Kidney (tissue), 14 donors: ENCODE data around the gene STX17. TPM values are rescaled to one million over a fixed set of nuclear protein-coding genes. Genes with fewer than 3 reads are reported as not detected.

Experiments
- DNase-seq, 5 donors: peaks; one replicate each; pipeline ENCODE4 v3.0.0-alpha.2; 2013 to 2020
- FAIRE-seq: peaks from 2 replicates; lab custom pipeline; 2012; peaks lifted over from hg19 to GRCh38; lab: Jason Lieb, UNC
- H3K27ac ChIP-seq, 2 donors: one replicate each; pipeline ENCODE4 v1.7.0; 2013; ENCODE audit warnings: low read depth in 2 of 2, low read length in 2 of 2, inconsistent platforms in 1 of 2
- H3K27me3 ChIP-seq: one replicate; pipeline ENCODE4 v1.7.1; 2013; ENCODE audit warnings: low read length, inconsistent platforms; ENCODE audit not compliant: control insufficient read depth, insufficient read depth
- H3K36me3 ChIP-seq, 3 donors: one replicate each; pipeline versions ENCODE4 v1.7.0 to v1.7.1; 2013; ENCODE audit warnings: low read length in 3 of 3, control low read depth in 1 of 3, inconsistent platforms in 1 of 3; ENCODE audit not compliant: insufficient read depth in 3 of 3, control insufficient read depth in 2 of 3
- H3K4me1 ChIP-seq, 3 donors: one replicate each; pipeline versions ENCODE4 v1.7.0 to v1.7.1; 2013; ENCODE audit warnings: low read length in 3 of 3, inconsistent platforms in 1 of 3, low read depth in 1 of 3; ENCODE audit not compliant: control insufficient read depth in 2 of 3, insufficient read depth in 2 of 3
- H3K4me3 ChIP-seq, 3 donors: one replicate each; pipeline versions ENCODE4 v1.7.0 to v1.8.1; 2013; ENCODE audit warnings: low read length in 3 of 3, control low read depth in 1 of 3, inconsistent platforms in 1 of 3
- H3K9ac ChIP-seq, 3 donors: one replicate each; pipeline versions ENCODE4 v1.7.0 to v1.7.1; 2013; ENCODE audit warnings: low read length in 3 of 3, control low read depth in 1 of 3, inconsistent platforms in 1 of 3
- H3K9me3 ChIP-seq, 3 donors: one replicate each; pipeline versions ENCODE4 v1.7.0 to v1.7.1; 2013; ENCODE audit warnings: low read length in 3 of 3, control low read depth in 1 of 3, inconsistent platforms in 1 of 3; ENCODE audit not compliant: control insufficient read depth in 2 of 3, insufficient read depth in 1 of 3
- CTCF ChIP-seq: IDR thresholded peaks from 3 replicates; pipeline ENCODE4 v1.5.1; 2012; ENCODE audit warnings: mild to moderate bottlenecking, moderate library complexity, borderline replicate concordance; ENCODE audit not compliant: insufficient read depth; ENCODE audit errors: extremely low read depth
- intact Hi-C: fragments of 100-400 bp; cut with DNase I; formaldehyde crosslinking; loops from one replicate; pipeline ENCODE4 v1.11.1; 2022
- polyA plus RNA-seq: library from polyadenylated mRNA; stranded (reverse); fragments of 350-450 nt; fragmentation: Illumina TruSeq; extraction: RNeasy Lipid Tissue Mini Kit (QIAGEN cat#74804); gene quantifications from one replicate; pipeline ENCODE4 v1.2.3, GENCODE V29; 2014; ENCODE audit warnings: low read depth, low replicate concordance; ENCODE audit not compliant: insufficient read depth
- total RNA-seq: library from RNA; stranded (reverse); fragmentation: NEBNext Ultra II Directional; extraction: Animal tissue kit (Norgen Biotek cat#: 25700); gene quantifications from one replicate; pipeline ENCODE4 v1.2.1, GENCODE V29; 2021
- donor health status: control.
- donor health status: control.
- donor health status: control.
- donor health status: control.
- donor health status: control.
- donor health status: DM: yes; HTN: yes; CAD: no.
- donor health status: Normal renal cell carcinoma (clear cell type).

STX17 gene
- total and polyA plus RNA-seq, 2 donors from 2014 or later: 5.2 to 39.7 TPM

- intact Hi-C loops: no loop called here
- Histone ChIP-seq H3K9ac (no peak overlapping the region), H3K4me3 (no peak overlapping the region), H3K27ac (no peak overlapping the region), H3K27me3 (no peaks in the 10 kb centered on the region), H3K9me3 (no peaks in the 10 kb centered on the region), H3K36me3 (no peaks in the 10 kb centered on the region), H3K4me1 (no peaks in the 10 kb centered on the region)
- FAIRE-seq (no peak), DNase-seq (no peak)
- TF ChIP-seq CTCF: no peak
Observed at GRCh38 chr9:99870126-99870525, 36.3 kb upstream of the STX17 start.

DNA sequence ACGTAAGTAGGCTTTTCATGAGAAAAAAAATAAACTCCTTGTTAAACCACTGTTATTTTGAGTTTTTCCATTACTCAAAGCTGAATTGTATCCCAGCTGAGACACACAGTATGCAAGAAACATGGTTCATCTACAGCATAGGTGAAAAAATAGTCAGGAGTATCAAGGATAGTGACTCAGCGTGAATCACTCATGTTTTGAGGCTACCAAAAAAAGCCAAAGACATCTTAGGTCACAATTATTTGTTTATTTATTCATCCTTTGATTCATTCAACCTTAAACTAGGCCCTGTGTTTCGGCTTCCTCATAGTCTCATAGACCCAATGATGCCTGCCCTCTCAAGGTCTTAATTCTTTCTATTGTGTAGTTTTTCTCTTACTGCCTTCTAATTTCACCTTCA is 32.9 kb upstream of the STX17 start:
- no peaks in the 10 kb centered on the region for H3K27me3 ChIP-seq
- no peak overlapping the region for H3K27ac ChIP-seq
- H3K4me3 ChIP-seq: no peak overlapping the region
- no peak for TF ChIP-seq CTCF
- intact Hi-C loops: no loop called here
- no peak for FAIRE-seq
- no peaks in the 10 kb centered on the region for H3K9me3 ChIP-seq
- H3K4me1 ChIP-seq: no peaks in the 10 kb centered on the region
- DNase-seq: no peak
- no peaks in the 10 kb centered on the region for H3K36me3 ChIP-seq
- no peak overlapping the region for H3K9ac ChIP-seq

GRCh38 chr9:99873943-99874584 is 32.4 kb upstream of the STX17 start:
- H3K4me1 ChIP-seq: no peaks in the 10 kb centered on the region
- H3K27me3 ChIP-seq: no peaks in the 10 kb centered on the region
- H3K9me3 ChIP-seq: no peaks in the 10 kb centered on the region
- intact Hi-C loops: no loop called here
- no peaks in the 10 kb centered on the region for H3K36me3 ChIP-seq
- no peak overlapping the region for H3K4me3 ChIP-seq
- no peak overlapping the region for H3K9ac ChIP-seq
- no peak overlapping the region for H3K27ac ChIP-seq
- TF ChIP-seq CTCF: no peak
- DNase-seq (no peak), FAIRE-seq (no peak)

DNA sequence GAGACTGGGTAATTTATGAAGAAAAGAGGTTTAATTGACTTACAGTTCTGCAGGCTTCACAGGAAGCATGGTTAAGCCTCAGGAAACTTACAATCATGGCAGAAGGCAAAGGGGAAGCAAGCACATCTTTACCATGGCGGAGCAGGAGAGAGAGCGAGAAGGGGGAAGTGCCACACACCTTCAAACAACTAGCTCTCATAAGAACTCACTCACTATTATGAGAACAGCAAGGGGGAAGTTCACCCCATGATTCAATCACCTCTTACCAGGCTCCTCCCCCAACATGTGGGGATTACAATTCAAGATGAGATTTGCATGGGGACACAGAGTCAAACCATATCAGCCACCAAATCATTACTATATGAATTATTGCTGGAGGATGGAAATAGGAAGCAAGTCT is 30.3 kb upstream of the STX17 start:
- H3K27me3 ChIP-seq: no peaks in the 10 kb centered on the region
- no peaks in the 10 kb centered on the region for H3K9me3 ChIP-seq
- no peak overlapping the region for H3K9ac ChIP-seq
- H3K36me3 ChIP-seq: no peaks in the 10 kb centered on the region
- no peaks in the 10 kb centered on the region for H3K4me1 ChIP-seq
- no peak for TF ChIP-seq CTCF
- intact Hi-C loops: no loop called here
- H3K27ac ChIP-seq: no peak overlapping the region
- DNase-seq (no peak), FAIRE-seq (no peak)
- no peak overlapping the region for H3K4me3 ChIP-seq
